T-helper 2 cell (primary cell): ENCODE measurements around the gene ARIH1.

Experiments used
- DNase-seq, 5 experiments: peaks; one replicate each; pipeline versions ENCODE4 v3.0.0 to v3.0.0-alpha.2; 2012 to 2022

Gene ARIH1

GRCh38 chr15:72540606-72541237 lies 66.6 kb downstream of the ARIH1 start:
- DNase-seq: no peak

GRCh38 chr15:72541674-72542073 lies 67.5 kb downstream of the ARIH1 start:
- no peak for DNase-seq

GRCh38 chr15:72545156-72545555 lies 71.0 kb downstream of the ARIH1 start:
- no peak for DNase-seq

- DNase-seq: peak in 2 of 5 experiments; percentile 21 to 68
Measured at GRCh38 chr15:72554471-72555425, 80.6 kb downstream of the ARIH1 start.

- no peak for DNase-seq
Measured at GRCh38 chr15:72559781-72560180, 85.7 kb downstream of the ARIH1 start.

- DNase-seq: no peak
Measured at GRCh38 chr15:72560458-72560857, 86.3 kb downstream of the ARIH1 start.

GRCh38 chr15:72562386-72562785 lies 88.3 kb downstream of the ARIH1 start:
- DNase-seq: no peak

- no peak for DNase-seq
Measured at GRCh38 chr15:72562878-72563277, 88.7 kb downstream of the ARIH1 start.

GRCh38 chr15:72564091-72564490 lies 90.0 kb downstream of the ARIH1 start:
- DNase-seq: no peak

GRCh38 chr15:72566973-72567372 lies 92.8 kb downstream of the ARIH1 start:
- DNase-seq: no peak

GRCh38 chr15:72570059-72570458 lies 95.9 kb downstream of the ARIH1 start:
- DNase-seq: no peak

- DNase-seq: no peak
Measured at GRCh38 chr15:72579814-72580213, 105.7 kb downstream of the ARIH1 start.

GRCh38 chr15:72584006-72584405 lies 109.9 kb downstream of the ARIH1 start:
- DNase-seq: no peak

- no peak for DNase-seq
Measured at GRCh38 chr15:72585025-72585424, 110.9 kb downstream of the ARIH1 start.

- no peak for DNase-seq
Measured at GRCh38 chr15:72585476-72586058, 111.4 kb downstream of the ARIH1 start.

GRCh38 chr15:72588096-72588495 lies 114.0 kb downstream of the ARIH1 start:
- no peak for DNase-seq

GRCh38 chr15:72590427-72590826 lies 116.3 kb downstream of the ARIH1 start:
- no peak for DNase-seq

- no peak for DNase-seq
Measured at GRCh38 chr15:72591361-72591760, 117.2 kb downstream of the ARIH1 start.

GRCh38 chr15:72592097-72592496 lies 118.0 kb downstream of the ARIH1 start:
- no peak for DNase-seq

- no peak for DNase-seq
Measured at GRCh38 chr15:72592676-72593075, 118.5 kb downstream of the ARIH1 start.

GRCh38 chr15:72593838-72594237 lies 119.7 kb downstream of the ARIH1 start:
- no peak for DNase-seq

GRCh38 chr15:72599855-72600464 lies 125.8 kb downstream of the ARIH1 start:
- DNase-seq: peak in 1 of 5 experiments; percentile 30

GRCh38 chr15:72604794-72605193 lies 130.7 kb downstream of the ARIH1 start:
- DNase-seq: no peak
